HEK293 (cell line): ENCODE data around the gene LRRC8D.
A peak's percentile ranks its signal among the peaks of the same experiment; 100 is the strongest.

Experiments
- CTCF ChIA-PET: fragments of 350-600 bp; formaldehyde crosslinking; extraction: SDS; loops from one replicate; lab custom pipeline; 2021; ENCODE audit warnings: antibody characterized with exemption; lab: Yijun Ruan, JAX
- POLR2A ChIA-PET: fragments of 300-600 bp; formaldehyde crosslinking; extraction: SDS; loops from one replicate; lab custom pipeline; 2020; ENCODE audit warnings: antibody characterized with exemption, inconsistent platforms; lab: Yijun Ruan, JAX
- H3K27ac ChIP-seq: fragments of 200-500 bp; sonication (Bioruptor generic); 2 replicates; pipeline ENCODE4 v1.5.1; 2014; ENCODE audit warnings: low read depth, low read length, control low read depth, inconsistent platforms; ENCODE audit errors: extremely low read depth
- H3K36me3 ChIP-seq, 2 experiments: fragments of 200-500 bp in 1 of 2; sonication (Bioruptor generic) in 1 of 2; 1 replicate in 1 of 2; 2 replicates in 1 of 2; pipeline ENCODE4 v1.5.1; 2014 to 2017; ENCODE audit warnings: inconsistent platforms in 2 of 2, low read length in 2 of 2; ENCODE audit not compliant: control insufficient read depth in 2 of 2, insufficient read depth in 1 of 2
- H3K4me1 ChIP-seq: fragments of 200-500 bp; sonication (Bioruptor generic); 2 replicates; pipeline ENCODE4 v1.5.1; 2014; ENCODE audit warnings: mild to moderate bottlenecking, low read length, inconsistent platforms; ENCODE audit not compliant: control insufficient read depth, insufficient read depth
- H3K4me3 ChIP-seq: 2 replicates; pipeline ENCODE4 v1.5.1; 2011; ENCODE audit warnings: low read depth, mild to moderate bottlenecking, control low read depth, low read length, moderate library complexity
- H3K9me3 ChIP-seq: fragments of 200-500 bp; sonication (Bioruptor generic); 2 replicates; pipeline ENCODE4 v1.5.1; 2014; ENCODE audit warnings: low read depth, low read length, inconsistent platforms; ENCODE audit not compliant: control insufficient read depth, insufficient read depth
- BCL11B ChIP-seq: fragments of 450-650 bp; formaldehyde crosslinking; IDR thresholded peaks from 2 replicates; pipeline ENCODE4 v1.5.1; 2016; ENCODE audit warnings: low read depth, missing biosample characterization, missing genetic modification characterization
- EGR2 ChIP-seq: fragments of 450-650 bp; formaldehyde crosslinking; IDR thresholded peaks from 2 replicates; pipeline ENCODE4 v1.5.1; 2016; ENCODE audit warnings: low read depth, missing biosample characterization, missing genetic modification characterization
- KLF1 ChIP-seq: fragments of 450-650 bp; formaldehyde crosslinking; IDR thresholded peaks from 2 replicates; pipeline ENCODE4 v1.5.1; 2016; ENCODE audit warnings: missing biosample characterization, missing genetic modification characterization
- SP3 ChIP-seq: fragments of 450-650 bp; formaldehyde crosslinking; IDR thresholded peaks from 2 replicates; pipeline ENCODE4 v1.5.1; 2016; ENCODE audit warnings: missing biosample characterization, missing genetic modification characterization
- YY2 ChIP-seq: fragments of 450-650 bp; formaldehyde crosslinking; IDR thresholded peaks from 2 replicates; pipeline ENCODE4 v1.5.1; 2016; ENCODE audit warnings: missing biosample characterization, missing genetic modification characterization
- ZNF121 ChIP-seq: fragments of 450-650 bp; formaldehyde crosslinking; IDR thresholded peaks from 2 replicates; pipeline ENCODE4 v1.5.1; 2016; ENCODE audit warnings: missing biosample characterization, missing genetic modification characterization
- ZNF132 ChIP-seq: fragments of 450-650 bp; formaldehyde crosslinking; IDR thresholded peaks from 2 replicates; pipeline ENCODE4 v1.5.1; 2017; ENCODE audit warnings: missing biosample characterization, missing genetic modification characterization, borderline replicate concordance
- ZNF133 ChIP-seq: fragments of 450-650 bp; formaldehyde crosslinking; IDR thresholded peaks from 2 replicates; pipeline ENCODE4 v1.5.1; 2016; ENCODE audit warnings: missing biosample characterization, missing genetic modification characterization
- ZNF16 ChIP-seq: fragments of 450-650 bp; formaldehyde crosslinking; IDR thresholded peaks from 2 replicates; pipeline ENCODE4 v1.5.1; 2016; ENCODE audit warnings: low read depth, missing biosample characterization, missing genetic modification characterization
- ZNF248 ChIP-seq: fragments of 450-650 bp; formaldehyde crosslinking; IDR thresholded peaks from 2 replicates; pipeline ENCODE4 v1.5.1; 2017; ENCODE audit warnings: missing biosample characterization, missing genetic modification characterization
- ZNF266 ChIP-seq: fragments of 450-650 bp; formaldehyde crosslinking; IDR thresholded peaks from 2 replicates; pipeline ENCODE4 v1.5.1; 2016; ENCODE audit warnings: missing biosample characterization, missing genetic modification characterization, low read depth
- ZNF302 ChIP-seq: fragments of 450-650 bp; formaldehyde crosslinking; IDR thresholded peaks from 2 replicates; pipeline ENCODE4 v1.5.1; 2016; ENCODE audit warnings: missing biosample characterization, missing genetic modification characterization, low read depth
- ZNF391 ChIP-seq: fragments of 450-650 bp; formaldehyde crosslinking; IDR thresholded peaks from 2 replicates; pipeline ENCODE4 v1.5.1; 2016; ENCODE audit warnings: low read depth, missing biosample characterization, missing genetic modification characterization, borderline replicate concordance
- ZNF426 ChIP-seq: fragments of 450-650 bp; formaldehyde crosslinking; IDR thresholded peaks from 2 replicates; pipeline ENCODE4 v1.5.1; 2017; ENCODE audit warnings: missing biosample characterization, missing genetic modification characterization, mild to moderate bottlenecking, inconsistent platforms, moderate library complexity
- ZNF433 ChIP-seq: fragments of 450-650 bp; formaldehyde crosslinking; IDR thresholded peaks from 2 replicates; pipeline ENCODE4 v1.5.1; 2016; ENCODE audit warnings: missing biosample characterization, missing genetic modification characterization, low read depth
- ZNF585B ChIP-seq: fragments of 450-650 bp; formaldehyde crosslinking; IDR thresholded peaks from 2 replicates; pipeline ENCODE4 v1.5.1; 2016; ENCODE audit warnings: missing biosample characterization, missing genetic modification characterization
- ZNF629 ChIP-seq: fragments of 450-650 bp; formaldehyde crosslinking; IDR thresholded peaks from 2 replicates; pipeline ENCODE4 v1.5.1; 2017; ENCODE audit warnings: missing biosample characterization, missing genetic modification characterization
- ZNF776 ChIP-seq: fragments of 450-650 bp; formaldehyde crosslinking; IDR thresholded peaks from 2 replicates; pipeline ENCODE4 v1.5.0; 2017; ENCODE audit warnings: missing biosample characterization, missing genetic modification characterization, borderline replicate concordance
- ZNF837 ChIP-seq: fragments of 450-650 bp; formaldehyde crosslinking; IDR thresholded peaks from 2 replicates; pipeline ENCODE4 v1.5.1; 2016; ENCODE audit warnings: missing biosample characterization, missing genetic modification characterization
- ZSCAN16 ChIP-seq: fragments of 450-650 bp; formaldehyde crosslinking; IDR thresholded peaks from 2 replicates; pipeline ENCODE4 v1.5.1; 2016; ENCODE audit warnings: missing biosample characterization, missing genetic modification characterization
- ZSCAN23 ChIP-seq: fragments of 450-650 bp; formaldehyde crosslinking; IDR thresholded peaks from 2 replicates; pipeline ENCODE4 v1.5.1; 2016; ENCODE audit warnings: missing biosample characterization, missing genetic modification characterization
- ZSCAN4 ChIP-seq: fragments of 450-650 bp; formaldehyde crosslinking; IDR thresholded peaks from 2 replicates; pipeline ENCODE4 v1.5.1; 2017; ENCODE audit warnings: missing biosample characterization, missing genetic modification characterization
- TF ChIP-seq, protein P1 (sequence below): fragments of 450-650 bp; formaldehyde crosslinking; IDR thresholded peaks from 2 replicates; pipeline ENCODE4 v1.5.1; 2016; ENCODE audit warnings: missing biosample characterization, missing genetic modification characterization, borderline replicate concordance

Gene LRRC8D

DNA sequence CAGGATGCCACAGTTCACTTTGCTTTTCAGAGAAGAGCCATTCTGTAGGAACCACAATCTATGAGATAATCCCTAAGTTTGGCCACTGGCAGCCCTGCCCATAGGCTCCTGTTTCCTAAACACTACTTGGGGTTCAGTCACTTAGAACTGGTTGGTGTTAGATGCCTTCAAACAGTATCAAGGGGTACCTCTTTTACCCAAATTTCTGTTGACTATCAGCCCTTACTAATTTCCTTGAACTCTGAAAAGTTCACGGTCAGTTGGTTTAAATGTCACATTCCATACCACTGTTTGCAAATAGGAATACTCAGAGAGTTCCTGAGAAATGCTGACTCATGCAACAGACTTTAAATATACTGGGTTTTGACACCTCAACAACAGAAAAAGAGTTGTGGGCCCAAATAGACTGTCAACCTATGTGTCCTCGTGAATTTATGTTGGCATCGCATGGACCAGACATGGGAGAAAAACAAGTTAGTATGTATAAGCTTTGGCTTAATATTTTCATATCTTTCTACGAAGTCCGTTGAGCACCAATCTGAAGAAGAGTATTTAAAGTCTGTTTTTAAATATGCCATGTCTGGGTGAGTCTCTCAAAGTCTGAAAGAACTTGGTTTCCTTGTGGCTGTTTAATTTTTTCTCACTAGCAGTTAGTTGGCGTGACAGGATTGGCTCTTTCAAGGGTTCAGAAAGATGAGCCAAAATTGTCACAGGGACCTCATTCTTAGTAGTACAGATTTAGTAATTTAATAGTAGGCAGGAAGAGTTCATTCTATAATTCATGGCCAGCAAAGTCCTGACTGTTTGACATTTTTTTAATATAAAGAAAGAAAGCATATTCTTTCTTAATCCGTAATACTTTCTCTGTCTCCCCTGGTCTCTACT is 117.6 kb downstream of the LRRC8D start:
- POLR2A ChIA-PET, result no interaction called here

DNA sequence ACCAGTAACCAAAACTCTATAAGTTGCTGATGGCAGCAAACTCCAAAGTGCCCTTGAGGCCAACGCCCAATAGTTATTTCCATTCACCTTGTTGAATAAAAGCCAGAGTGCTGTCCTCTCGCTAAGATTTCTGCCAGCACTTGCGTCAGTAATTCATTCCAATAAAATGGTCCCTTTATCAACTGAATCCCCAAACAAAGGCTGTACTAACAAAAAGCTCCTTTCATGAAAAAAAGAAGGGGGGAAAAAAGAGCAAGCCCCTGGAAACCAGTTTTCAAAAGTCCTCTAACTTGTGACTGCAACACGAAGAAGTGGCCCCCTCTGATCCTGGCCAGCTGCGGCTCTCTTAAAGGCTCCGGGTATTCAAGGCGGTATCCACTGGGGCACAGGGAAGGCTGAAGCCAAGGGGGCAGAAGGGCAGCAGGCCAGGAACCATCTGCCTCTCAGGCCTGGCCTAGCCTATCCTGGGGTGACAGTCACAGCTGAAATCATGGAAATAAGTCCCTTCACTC is 118.3 kb downstream of the LRRC8D start:
- Histone ChIP-seq H3K27ac (no peak overlapping the region), H3K4me1 (0 out of 2 replicates have a peak, but pooled peaks cover under 1% of the 10 kb centered on the region), H3K4me3 (no peak overlapping the region), H3K36me3 (peaks cover 0 to 2% of the 10 kb centered on the region in 2 experiments; a peak in 1 of 3 replicates), H3K9me3 (no peaks in the 10 kb centered on the region)
- CTCF ChIA-PET, result no interaction called here
- no peak for TF ChIP-seq ZNF585B (tag by site-specific recombination)
- no peak for TF ChIP-seq ZNF837
- TF ChIP-seq ZNF302 (tag by site-specific recombination), result no peak
- TF ChIP-seq ZNF426 (tag by site-specific recombination), result no peak
- no peak for TF ChIP-seq YY2
- TF ChIP-seq ZNF391 (tag by site-specific recombination), result no peak
- POLR2A ChIA-PET, result no interaction called here

More for the DNA sequence above, 117.6 kb downstream of the LRRC8D start:
- TF ChIP-seq ZNF426 (tag by site-specific recombination) (no peak), SP3 (no peak), ZSCAN4 (tag by site-specific recombination) (no peak), BCL11B (no peak), ZNF132 (no peak), ZSCAN23 (no peak), KLF1 (tag by site-specific recombination) (no peak), ZNF133 (tag by site-specific recombination) (no peak), ZNF433 (no peak), ZSCAN16 (tag by site-specific recombination) (no peak), ZNF16 (tag by site-specific recombination) (no peak), EGR2 (tag by site-specific recombination) (no peak), ZNF248 (tag by site-specific recombination) (no peak), ZNF266 (tag by site-specific recombination) (no peak)
- CTCF ChIA-PET, result interaction anchor here (1.0 to 1.5 kb wide), 2 partner anchors 49 to 134 kb away, joined by 3 to 5 read pairs; no protein-coding TSS in a partner anchor
- Histone ChIP-seq H3K4me3 (no peak overlapping the region), H3K9me3 (no peaks in the 10 kb centered on the region), H3K27ac (no peak overlapping the region), H3K36me3 (peaks cover 0 to 9% of the 10 kb centered on the region in 2 experiments; a peak in 2 of 3 replicates), H3K4me1 (no peaks in the 10 kb centered on the region)

DNA sequence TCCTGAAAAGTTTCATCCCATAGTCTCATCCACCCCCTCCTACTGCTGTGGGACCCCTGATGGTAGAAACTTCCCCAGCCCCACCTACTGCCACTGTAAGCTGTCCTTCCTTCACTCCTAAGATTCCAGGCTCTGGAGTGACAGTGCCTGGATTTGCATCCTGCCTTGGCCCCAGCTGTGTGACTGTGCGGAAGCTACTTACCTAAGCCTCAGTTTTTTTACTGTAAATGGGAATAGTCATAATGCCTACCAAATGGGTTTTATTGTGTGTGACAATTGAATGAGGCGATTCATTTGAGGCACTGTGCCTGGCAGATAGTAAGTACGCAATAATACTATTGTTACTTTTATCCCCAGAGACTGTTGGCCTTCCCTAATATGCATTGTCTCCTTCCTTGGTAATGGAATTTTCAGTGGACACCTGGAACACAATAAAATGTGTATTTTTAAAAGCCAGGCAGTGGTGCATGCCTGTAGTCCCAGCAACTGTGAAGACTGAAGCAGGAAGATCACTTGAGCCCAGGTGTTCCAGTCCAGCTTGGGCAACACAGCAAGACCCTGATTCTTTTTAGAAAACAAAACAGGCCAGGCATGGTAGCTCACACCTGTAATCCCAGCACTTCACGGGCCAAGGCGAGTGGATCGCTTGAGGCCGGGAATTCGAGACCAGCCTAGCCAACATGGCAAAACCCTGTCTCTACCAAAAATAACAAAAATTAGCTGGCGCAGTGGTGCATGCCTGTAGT is 119.0 kb downstream of the LRRC8D start:
- Histone ChIP-seq H3K9me3 (no peaks in the 10 kb centered on the region), H3K36me3 (no peaks in the 10 kb centered on the region), H3K4me3 (no peak overlapping the region), H3K4me1 (0 out of 2 replicates have a peak, but pooled peaks cover 2% of the 10 kb centered on the region), H3K27ac (no peak overlapping the region)
- CTCF ChIA-PET, result no interaction called here
- POLR2A ChIA-PET, result no interaction called here
- TF ChIP-seq, protein P1, sequence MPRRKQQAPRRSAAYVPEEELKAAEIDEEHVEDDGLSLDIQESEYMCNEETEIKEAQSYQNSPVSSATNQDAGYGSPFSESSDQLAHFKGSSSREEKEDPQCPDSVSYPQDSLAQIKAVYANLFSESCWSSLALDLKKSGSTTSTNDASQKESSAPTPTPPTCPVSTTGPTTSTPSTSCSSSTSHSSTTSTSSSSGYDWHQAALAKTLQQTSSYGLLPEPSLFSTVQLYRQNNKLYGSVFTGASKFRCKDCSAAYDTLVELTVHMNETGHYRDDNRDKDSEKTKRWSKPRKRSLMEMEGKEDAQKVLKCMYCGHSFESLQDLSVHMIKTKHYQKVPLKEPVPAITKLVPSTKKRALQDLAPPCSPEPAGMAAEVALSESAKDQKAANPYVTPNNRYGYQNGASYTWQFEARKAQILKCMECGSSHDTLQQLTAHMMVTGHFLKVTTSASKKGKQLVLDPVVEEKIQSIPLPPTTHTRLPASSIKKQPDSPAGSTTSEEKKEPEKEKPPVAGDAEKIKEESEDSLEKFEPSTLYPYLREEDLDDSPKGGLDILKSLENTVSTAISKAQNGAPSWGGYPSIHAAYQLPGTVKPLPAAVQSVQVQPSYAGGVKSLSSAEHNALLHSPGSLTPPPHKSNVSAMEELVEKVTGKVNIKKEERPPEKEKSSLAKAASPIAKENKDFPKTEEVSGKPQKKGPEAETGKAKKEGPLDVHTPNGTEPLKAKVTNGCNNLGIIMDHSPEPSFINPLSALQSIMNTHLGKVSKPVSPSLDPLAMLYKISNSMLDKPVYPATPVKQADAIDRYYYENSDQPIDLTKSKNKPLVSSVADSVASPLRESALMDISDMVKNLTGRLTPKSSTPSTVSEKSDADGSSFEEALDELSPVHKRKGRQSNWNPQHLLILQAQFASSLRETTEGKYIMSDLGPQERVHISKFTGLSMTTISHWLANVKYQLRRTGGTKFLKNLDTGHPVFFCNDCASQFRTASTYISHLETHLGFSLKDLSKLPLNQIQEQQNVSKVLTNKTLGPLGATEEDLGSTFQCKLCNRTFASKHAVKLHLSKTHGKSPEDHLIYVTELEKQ (tag by site-specific recombination), result no peak
- TF ChIP-seq ZNF629 (tag by site-specific recombination), result no peak
- TF ChIP-seq ZNF776 (tag by site-specific recombination), result no peak
- 0 out of 2 replicates have a peak, but pooled peaks have one; percentile 12 for TF ChIP-seq ZNF121
